LNCaP clone FGC (cell line): ENCODE measurements around the gene RAB29.

Experiments
- DNase-seq: peaks from one replicate; pipeline ENCODE4 v3.0.0-alpha.2; 2011; ENCODE audit warnings: low read depth
- H3K4me3 ChIP-seq: 2 replicates; pipeline ENCODE4 v1.5.1; 2011; ENCODE audit warnings: mild to moderate bottlenecking, low read depth, low read length, control low read depth
- CTCF ChIP-seq: IDR thresholded peaks from 2 replicates; pipeline ENCODE4 v1.5.1; 2012; ENCODE audit warnings: mild to moderate bottlenecking; ENCODE audit not compliant: control insufficient read depth, insufficient read depth; ENCODE audit errors: extremely low read depth

RAB29 gene

GRCh38 chr1:205769641-205770365, 5.5 kb downstream of the RAB29 start:
- TF ChIP-seq CTCF = no peak
- H3K4me3 ChIP-seq = no peak overlapping the region
- DNase-seq = no peak

GRCh38 chr1:205767248-205767647, 8.0 kb downstream of the RAB29 start:
- no peak overlapping the region for H3K4me3 ChIP-seq
- no peak for DNase-seq
- TF ChIP-seq CTCF = no peak

- no peak for DNase-seq
- H3K4me3 ChIP-seq = no peak overlapping the region
- TF ChIP-seq CTCF = no peak
These were observed 8.7 kb downstream of the RAB29 start for GRCh38 chr1:205766570-205766969.

- DNase-seq = no peak
- H3K4me3 ChIP-seq = no peak overlapping the region
- no peak for TF ChIP-seq CTCF
These were observed 9.2 kb downstream of the RAB29 start for GRCh38 chr1:205766038-205766437.

GRCh38 chr1:205764578-205764977, 10.7 kb downstream of the RAB29 start:
- no peak for TF ChIP-seq CTCF
- no peak overlapping the region for H3K4me3 ChIP-seq
- DNase-seq = no peak

- no peak for TF ChIP-seq CTCF
- no peak for DNase-seq
- H3K4me3 ChIP-seq = no peak overlapping the region
These were observed 11.3 kb downstream of the RAB29 start for GRCh38 chr1:205763980-205764379.

- no peak overlapping the region for H3K4me3 ChIP-seq
- TF ChIP-seq CTCF = no peak
- DNase-seq = no peak
These were observed 14.7 kb downstream of the RAB29 start for GRCh38 chr1:205760606-205761005.
